Ishikawa (cell line): ENCODE measurements around the gene PID1.

Experiments used
- CEBPB ChIP-seq: IDR thresholded peaks from 2 replicates; pipeline ENCODE4 v1.6.1; 2012
- CREB1 ChIP-seq: IDR thresholded peaks from 2 replicates; pipeline ENCODE4 v1.6.1; 2012; ENCODE audit warnings: low read depth
- EGR1 ChIP-seq: IDR thresholded peaks from 2 replicates; pipeline ENCODE4 v1.6.1; 2012
- EP300 ChIP-seq: IDR thresholded peaks from 2 replicates; pipeline ENCODE4 v1.6.1; 2012; ENCODE audit warnings: borderline replicate concordance
- FOXM1 ChIP-seq: IDR thresholded peaks from 2 replicates; pipeline ENCODE4 v1.6.1; 2012; ENCODE audit warnings: low read depth, borderline replicate concordance
- MAX ChIP-seq: IDR thresholded peaks from 2 replicates; pipeline ENCODE4 v1.6.1; 2012
- RAD21 ChIP-seq: IDR thresholded peaks from 2 replicates; pipeline ENCODE4 v1.6.1; 2012; ENCODE audit warnings: low read depth
- TCF12 ChIP-seq: IDR thresholded peaks from 2 replicates; pipeline ENCODE4 v1.6.1; 2012; ENCODE audit warnings: low read depth
- YY1 ChIP-seq: IDR thresholded peaks from 2 replicates; pipeline ENCODE4 v1.6.1; 2012; ENCODE audit warnings: low read depth
- ZBTB7A ChIP-seq: IDR thresholded peaks from 2 replicates; pipeline ENCODE4 v1.6.1; 2012; ENCODE audit warnings: low read depth

- TF ChIP-seq YY1 (no peak), CREB1 (no peak), TCF12 (no peak), EP300 (no peak), CEBPB (no peak), ZBTB7A (no peak), EGR1 (no peak), MAX (no peak), FOXM1 (no peak), RAD21 (no peak)
Measured at GRCh38 chr2:229275506-229275905, 4.4 kb upstream of the PID1 start.
